Stimulated activated CD8-positive, alpha-beta memory T cell treated with anti-CD3 and anti-CD28 coated beads, Interleukin-7, amount 100 ng/mL, for 24 hours (primary cell): ENCODE results near the gene ABHD11.
"Not testable (repeated sequence)": the region's sequence is repeated elsewhere in the genome, so short reads cannot be mapped to it uniquely, and the experiment has no call there.

Experiments used
- DNase-seq: peaks from one replicate; pipeline ENCODE4 v3.0.0-alpha.2; 2020; ENCODE audit warnings: low read depth

Gene ABHD11, protein sequence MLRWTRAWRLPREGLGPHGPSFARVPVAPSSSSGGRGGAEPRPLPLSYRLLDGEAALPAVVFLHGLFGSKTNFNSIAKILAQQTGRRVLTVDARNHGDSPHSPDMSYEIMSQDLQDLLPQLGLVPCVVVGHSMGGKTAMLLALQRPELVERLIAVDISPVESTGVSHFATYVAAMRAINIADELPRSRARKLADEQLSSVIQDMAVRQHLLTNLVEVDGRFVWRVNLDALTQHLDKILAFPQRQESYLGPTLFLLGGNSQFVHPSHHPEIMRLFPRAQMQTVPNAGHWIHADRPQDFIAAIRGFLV

DNA sequence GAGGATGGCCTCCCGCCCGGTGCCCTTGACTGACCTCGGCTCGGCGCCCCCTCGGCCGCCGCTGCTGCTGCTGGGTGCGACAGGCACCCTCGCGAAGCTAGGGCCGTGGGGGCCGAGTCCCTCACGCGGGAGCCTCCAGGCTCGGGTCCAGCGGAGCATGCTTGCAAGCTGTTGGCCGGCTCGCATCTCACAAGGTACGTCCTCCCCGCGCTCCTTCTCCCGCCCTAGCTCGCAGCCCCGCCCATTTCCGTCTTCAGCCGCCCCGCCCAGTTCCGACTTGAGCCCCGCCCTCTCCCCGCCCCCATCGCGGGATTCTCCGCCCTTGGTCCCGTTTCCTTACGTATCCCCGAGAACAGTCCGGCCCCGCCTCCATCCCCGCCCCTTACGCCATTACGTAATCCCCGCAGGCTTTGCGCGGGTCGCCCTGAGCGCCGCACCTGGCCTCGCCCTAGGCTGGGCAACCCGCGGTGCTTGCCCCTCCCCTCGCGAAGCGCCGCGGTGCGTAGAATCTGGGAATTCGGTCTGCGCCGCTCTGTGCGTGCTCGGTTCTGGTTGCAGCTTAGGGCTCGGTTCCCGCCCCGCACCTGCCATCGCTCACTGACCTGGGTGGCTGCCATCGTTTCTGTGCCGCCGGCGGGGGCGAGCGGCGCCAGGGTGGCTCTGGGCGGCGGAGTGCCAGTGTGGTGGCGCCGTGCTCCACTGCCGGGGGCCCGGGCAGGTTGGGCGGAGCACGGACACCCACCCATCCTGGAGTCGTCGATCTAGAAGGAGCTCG, at the start of gene ABHD11:
ABHD11 (minus strand) TSS at position 191 of the 775 bp plus-strand sequence; CDS start at position 159, 32 bp downstream.
- peak; percentile 98 for DNase-seq

DNA sequence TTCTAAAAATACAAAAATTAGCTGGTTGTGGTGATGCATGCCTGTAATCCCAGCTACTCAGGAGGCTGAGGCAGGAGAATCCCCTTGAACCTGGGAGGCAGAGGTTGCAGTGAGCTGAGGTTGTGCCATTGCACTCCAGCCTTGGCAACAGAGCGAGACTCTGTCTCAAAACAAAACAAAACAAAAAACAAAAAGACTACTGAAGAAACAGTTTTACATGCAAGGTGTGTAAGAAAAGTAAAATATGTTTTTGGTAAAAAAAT, 49.1 kb upstream of the ABHD11 start:
- not testable (repeated sequence) for DNase-seq

DNA sequence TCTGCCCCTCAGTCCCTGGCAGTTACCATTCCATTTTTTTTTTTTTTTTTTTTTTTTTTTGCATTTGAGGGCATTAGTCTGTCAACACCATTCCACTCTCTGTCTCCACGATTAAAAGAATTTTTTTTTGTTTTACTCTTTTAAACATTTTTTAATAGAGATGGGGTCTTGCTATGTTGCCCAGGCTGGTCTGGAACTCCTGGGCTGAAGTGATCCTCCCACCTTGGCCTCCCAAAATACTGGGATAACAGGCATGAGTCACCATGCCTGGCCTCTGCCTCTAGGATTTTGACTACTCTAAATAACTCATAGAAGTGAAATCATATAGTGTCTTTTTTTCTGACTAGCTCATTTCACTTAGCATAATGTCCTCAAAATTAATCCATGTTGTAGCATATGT, 48.0 kb upstream of the ABHD11 start:
- DNase-seq, result no peak

DNA sequence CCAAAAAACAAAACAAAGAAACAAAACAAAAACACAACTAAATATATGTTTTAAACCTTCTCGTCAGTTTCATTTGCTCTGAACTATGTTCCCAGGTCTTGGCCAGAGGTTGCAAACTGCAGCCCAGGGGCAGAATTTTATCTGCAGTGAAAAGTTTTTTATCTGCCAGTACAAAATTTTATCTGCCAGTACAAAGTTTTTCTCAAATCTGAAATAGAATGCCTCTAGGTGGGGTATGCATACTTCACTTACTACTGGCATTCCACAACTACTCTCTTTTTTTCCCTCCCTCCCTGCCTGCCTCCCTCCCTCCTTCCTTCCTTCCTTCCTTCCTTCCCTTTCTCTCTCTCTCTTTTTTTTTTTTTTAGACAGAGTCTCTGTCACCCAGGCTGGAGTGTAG, 40.9 kb upstream of the ABHD11 start:
- DNase-seq, result no peak

DNA sequence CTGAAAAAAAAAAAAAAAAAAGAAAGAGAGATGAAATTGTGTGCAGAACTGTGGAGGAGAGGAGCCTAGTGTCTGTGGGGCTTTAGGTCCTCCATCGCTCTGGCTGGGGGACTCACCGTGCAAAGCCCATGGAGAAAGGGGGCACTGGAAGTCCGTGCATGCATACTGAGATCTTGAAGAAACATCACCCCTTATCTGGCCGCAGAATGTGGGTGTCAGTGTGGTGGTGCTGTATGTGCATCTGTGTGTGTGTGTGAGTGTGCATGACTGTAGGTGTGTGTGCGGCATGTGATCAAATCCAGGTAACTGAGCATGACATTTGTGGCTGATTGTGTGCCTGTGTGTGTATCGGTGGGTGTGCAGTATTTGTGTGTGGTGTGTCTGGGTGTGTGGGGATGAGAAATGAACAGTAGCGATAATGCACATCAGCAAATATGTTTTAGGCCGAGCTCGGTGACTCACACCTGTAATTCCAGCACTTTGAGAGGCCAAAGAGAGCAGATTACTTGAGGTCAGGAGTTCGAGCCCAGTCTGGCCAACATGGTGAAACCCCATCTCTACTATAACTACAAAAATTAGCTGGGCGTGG, 40.3 kb upstream of the ABHD11 start:
- DNase-seq, result no peak

DNA sequence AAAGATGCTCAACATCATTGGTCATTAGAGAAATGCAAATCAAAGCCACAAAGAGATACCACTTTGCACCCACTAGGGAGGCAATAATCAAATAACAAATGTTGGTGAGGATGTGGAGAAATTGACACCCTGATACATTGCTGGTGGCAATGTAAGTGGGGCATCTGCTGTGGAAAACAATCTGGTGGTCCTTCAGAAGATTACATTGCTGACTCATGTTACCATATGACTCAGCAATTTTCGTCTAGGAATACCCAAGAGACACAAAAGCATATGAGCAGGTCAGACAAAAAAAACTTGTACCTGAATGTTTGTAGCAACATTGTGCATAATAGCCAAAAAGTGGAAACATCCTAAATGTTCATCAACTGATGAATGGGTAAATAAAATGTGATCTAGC, 36.3 kb upstream of the ABHD11 start:
- no peak for DNase-seq

DNA sequence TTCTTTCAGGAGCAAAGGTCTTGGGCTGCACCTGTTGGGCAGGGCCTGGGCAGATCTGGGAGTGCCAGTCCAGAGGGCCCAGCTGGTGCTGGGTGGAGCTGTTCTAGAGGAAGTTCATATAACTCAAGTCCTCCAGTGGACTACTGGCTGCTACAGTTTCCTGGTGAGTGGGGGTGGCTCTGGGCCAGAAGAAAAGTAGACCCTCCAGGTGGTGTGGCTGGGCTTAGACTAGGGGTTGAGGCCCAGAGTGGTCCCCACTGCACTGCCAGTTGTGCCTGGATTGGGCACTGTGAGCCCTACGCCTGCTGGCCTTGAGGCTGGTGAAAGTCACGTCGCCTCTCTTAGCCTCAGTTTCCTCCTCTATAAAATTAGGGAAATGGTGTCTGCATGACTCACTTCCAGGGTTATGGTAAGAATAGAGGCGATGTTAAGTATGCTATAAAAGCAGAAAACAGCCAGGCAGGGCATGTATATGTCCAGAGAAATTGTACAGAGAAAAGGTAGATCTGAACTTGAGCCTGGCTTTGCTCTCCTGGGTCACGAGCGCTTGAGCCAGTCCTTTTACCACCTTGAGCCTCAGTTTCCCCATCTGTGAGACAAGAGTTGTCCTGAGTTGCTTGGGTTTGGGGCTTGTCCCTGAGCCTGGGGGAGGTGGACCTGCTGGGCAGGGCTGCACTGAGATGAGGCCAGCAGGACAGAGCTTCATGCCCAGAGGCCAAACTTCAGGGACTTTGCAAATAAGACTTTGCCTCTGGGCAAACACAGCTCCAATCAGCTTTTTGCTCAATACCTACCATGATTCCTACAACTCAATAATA, 35.3 kb upstream of the ABHD11 start:
- no peak for DNase-seq

DNA sequence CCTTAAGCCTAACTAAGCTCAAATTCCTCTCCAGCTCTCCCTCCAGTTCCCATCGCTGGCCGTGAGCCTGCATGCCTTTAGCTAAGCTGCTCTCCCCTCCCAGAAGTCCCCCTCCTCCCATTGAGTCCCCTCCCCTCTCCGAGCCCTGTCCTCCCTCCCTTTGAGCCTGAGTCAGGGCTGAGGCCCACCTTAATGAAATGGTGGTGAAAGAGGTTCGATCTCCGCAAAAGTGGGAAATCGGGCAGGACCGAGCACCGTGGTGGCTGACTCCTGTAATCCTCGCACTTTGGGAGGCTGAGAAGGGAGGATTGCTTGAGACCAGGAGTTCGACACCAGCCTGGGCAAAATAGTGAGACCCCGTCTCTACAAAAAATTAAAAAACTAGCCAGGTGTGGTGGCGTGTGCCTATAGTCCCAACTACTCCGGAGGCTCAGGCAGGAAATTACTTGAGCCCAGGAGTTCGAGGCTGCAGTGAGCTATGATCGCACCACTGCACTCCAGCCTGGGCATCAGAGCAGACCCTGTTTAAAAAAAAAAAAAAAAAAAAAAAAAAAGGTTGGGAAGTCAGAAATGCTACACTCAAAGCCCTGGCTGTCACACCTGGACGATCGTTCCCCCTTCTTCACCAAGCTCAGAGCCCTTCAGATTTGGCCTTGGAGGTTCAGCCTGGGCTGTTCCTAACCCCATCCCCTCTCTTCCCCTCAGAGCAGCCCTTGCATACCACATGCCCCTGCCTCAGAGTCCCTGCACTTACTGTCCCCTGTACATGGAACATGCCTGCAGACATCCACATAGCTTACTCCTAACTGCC, 32.5 kb upstream of the ABHD11 start:
- DNase-seq, result no peak

DNA sequence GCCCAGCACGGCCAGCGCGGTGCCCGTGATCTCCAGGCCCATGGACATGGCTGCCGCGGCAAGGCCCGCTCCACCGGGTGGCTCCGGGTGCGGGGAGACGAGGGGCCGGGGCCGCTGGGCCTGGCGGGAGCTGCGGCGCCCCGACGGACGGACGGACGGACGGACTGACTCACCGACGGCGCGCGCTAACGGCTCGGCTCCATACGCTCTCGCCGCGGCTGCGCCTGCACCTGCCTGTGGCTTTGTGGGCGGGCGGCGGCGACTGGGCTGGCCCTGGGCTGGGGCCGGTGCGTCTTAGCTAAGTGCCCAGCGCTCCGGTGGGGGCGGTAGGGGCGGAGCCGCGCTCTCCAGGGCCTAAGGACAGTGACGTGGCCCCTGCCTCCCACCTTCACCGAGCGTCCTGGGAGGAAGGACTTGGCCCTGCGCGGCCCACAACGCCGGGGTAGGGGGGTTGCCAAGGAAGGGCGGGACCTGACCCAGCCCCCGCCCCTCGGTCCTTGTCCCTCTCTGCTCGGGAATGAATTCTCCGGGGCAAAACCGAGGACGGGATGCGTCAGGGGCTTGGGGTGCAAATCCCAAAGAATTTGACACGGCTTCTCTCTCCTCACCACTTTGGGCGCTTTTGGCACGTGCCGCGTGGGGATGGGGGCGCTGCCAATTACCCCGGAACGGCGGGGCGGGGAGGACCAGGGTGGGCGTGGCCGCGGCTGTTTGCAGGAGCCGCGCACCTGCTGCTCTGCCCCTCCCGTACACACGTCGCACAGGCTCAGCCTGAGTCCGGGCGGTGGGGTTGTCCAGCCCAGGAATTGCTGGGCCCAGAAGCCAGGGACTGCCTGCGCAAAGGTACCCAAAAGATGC, 31.6 kb upstream of the ABHD11 start, which contains the start of gene CLDN3:
CLDN3 (minus strand) TSS at position 269 of the 858 bp plus-strand sequence; CDS start at position 48, 221 bp downstream.
- DNase-seq, result no peak

DNA sequence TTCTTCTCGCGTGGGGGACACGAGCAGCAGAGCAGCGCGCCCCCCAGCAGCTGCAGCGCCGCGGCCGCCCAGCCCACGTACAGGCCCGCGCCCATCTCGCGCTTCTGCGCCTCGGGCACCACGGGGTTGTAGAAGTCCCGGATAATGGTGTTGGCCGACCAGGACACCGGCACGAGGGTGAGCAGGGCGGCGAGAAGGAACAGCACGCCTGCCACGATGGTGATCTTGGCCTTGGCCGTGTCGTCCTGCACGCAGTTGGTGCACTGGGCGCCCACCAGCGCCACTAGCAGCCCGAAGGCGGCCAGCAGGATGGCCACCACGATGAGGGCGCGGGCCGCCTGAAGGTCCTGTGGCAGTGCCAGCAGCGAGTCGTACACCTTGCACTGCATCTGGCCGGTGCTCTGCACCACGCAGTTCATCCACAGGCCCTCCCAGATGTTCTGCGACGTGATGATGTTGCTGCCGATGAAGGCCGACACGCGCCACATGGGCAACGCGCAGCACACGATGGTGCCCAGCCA, 30.9 kb upstream of the ABHD11 start:
- no peak for DNase-seq

DNA sequence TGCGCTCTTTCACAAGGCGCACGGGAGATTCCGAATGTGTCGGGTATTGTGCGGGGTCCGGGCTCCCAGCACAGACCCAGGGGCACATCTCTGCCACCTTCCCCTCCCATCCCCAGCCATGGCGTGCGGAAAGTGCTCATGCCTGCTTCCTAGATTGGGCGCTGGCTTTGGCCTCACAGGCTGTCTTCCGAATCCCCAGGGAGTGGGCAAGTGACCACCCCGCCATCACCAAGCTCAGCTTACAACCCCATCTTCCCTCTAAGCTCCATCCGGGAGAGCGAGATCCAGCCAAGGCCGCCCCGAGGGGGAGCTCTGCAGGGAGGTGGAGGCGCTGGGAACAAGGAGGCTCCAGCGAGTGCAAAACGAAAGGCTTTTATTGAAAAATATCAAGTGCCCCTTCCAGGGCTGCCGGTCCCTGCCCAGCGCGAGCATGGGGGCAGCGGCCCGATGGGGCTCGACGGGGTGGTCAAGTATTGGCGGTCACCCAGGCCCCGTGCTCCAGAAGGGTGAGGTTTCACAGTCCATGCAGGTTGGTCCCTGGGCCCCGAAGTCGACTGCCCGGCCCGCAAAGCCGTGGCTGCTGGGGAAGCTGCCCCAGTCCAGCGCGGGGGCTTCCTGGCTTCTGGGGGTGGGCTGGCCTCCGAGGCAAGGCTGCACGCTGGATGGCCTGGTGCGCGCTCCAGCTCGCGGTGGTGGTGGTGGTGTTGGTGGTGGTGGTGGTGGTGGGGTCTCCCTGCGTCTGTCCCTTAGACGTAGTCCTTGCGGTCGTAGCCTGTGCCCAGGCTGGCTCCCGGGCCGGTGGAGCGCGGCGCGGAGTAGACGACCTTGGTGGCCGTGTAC, 30.3 kb upstream of the ABHD11 start:
- DNase-seq, result no peak

DNA sequence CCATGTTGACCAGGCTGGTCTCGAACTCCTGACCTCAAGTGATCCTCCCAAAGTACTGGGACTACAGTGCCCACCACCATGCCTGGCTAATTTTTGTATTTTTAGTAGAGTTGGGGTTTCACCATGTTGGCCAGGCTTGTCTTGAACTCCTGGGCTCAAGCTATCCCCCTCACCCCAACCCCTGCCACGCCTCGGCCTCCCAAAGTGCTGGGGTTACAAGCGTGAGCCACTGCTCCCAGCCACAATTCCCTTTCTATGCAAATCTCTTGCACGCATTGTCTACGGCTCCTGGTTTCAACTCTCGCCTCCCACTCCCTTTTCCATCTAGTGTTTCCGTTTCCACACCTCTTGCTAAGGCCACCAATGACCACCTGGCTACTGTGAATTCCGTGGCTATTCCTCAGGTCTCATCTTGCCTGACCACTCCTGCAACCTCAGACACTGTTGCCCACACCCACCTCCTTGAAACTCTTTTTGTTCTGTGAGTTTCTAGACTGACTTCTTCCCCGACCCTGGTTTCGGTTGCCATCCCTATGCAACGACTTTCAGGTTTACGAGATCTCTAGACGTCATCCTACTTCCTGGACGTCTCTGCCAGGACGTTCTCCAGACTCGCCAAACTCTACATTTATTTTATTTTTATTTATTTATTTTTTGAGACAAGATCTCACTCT, 28.1 kb upstream of the ABHD11 start:
- DNase-seq, result no peak

DNA sequence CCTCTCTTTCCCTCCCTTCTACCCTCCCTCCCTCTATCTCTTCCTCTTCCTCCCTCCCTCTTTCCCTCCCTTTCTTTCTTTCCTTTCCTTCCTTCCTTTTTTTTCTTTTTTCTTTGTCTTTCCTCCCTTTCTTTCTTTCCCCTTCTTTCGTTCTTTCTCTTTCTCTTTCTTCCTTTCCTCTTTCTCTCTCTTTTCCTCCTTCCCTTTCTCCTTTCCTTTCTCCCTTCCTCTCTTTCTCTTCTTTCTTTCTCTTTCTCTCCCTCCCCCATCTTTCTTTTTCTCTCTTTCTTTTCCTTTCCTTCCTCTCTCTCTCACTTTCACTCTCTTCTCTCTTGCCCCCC, 24.0 kb upstream of the ABHD11 start:
- DNase-seq, result no peak

DNA sequence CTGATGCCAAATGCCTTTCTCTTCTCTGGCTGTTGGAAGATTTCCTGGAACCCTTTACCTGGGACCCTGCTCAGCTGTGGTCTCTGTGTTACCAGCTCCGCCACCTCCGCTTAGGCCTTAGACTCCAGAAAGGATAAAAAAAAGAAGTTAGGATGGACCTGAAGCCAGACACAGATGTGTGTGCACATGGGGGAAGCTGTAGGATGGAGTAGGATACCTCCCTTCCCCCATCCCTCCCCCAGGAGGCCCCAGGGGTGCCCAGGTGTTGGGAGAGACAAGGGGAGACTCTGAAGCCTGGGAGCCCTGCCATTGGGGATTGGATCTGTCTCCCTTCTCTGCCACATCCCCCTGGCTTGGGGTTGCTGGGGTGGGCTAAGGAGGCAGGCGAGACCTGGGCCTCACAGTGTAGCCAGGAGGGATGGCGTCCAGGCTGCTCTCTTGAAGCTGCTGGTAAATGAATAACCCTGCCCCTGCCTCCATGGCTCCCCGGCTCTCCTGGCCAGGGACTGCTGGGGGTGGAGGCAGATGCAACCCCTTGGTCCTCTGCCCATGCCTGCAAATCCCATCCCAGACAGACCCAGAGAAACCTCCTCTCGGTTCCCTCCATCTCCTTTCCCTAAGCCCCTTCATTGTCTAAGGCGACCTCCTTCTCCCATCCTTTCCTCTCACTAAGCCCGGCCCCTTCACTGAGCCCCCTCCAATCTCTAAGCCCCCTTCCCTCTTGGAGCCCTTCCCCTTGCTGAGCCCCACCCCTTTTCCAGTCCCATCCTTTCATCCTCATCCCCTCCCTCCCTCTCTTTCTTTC, 23.5 kb upstream of the ABHD11 start:
- DNase-seq, result no peak

DNA sequence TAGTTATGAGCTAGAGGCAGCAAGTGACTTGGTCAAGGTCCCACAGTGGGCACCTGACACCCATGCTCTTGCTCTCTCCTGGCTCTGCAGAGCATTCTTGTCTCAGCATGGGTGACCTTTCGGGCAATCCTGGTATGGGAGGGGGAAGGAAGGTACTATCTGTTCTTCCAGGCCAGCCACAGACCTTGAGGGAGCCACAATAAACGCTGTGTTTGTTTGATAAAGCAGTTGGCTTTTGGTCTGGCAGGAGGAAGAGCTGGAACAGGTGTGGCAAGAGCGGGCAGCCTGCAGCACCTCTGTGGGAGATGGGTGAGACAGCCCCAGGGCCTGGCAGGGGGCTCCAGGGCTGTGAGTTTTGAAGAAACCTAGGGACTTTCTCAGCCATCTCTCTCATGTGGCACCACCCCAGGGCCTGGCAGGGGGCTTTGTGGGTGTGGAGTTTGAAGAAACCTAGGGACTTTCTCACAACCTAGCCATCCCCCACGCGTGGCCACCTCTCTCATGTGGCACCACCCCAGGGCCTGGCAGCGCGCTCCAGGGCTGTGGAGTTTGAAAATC, 20.1 kb upstream of the ABHD11 start:
- no peak for DNase-seq

DNA sequence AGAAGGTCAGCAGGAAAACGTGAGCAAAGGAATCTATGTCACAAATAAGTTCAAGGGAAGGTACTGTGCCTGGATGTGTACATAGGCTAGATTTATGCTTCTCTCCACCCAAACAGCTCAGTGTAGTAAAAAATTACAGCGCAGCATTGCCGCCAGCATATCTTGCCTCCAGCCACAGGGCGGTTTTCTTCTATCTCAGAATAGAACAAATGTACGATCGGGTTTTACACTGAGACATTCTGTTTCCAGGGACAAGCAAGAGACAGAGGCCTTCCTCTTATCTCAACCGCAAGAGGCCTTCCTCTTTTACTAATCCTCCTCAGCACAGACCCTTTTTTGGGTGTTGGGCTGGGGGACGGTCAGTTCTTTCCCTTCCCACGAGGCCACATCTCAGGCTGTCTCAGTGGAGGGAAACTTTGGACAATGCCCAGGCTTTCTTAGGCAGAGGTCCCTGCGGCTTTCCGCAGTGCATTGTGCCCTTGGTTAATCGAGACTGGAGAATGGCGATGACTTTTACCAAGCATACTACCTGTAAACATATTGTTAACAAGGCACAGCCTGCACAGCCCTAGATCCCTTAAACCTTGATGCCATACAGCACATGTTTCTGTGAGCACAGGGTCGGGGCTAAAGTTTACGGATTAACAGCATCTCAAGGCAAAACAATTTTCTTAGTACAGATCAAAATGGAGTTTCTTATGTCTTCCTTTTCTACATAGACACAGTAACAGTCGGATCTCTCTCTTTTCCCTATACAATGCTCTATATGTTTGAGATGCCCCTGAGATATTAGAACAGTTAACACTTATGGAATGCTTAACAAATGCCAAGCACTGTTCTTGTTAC, 11.6 kb upstream of the ABHD11 start:
- no peak for DNase-seq

DNA sequence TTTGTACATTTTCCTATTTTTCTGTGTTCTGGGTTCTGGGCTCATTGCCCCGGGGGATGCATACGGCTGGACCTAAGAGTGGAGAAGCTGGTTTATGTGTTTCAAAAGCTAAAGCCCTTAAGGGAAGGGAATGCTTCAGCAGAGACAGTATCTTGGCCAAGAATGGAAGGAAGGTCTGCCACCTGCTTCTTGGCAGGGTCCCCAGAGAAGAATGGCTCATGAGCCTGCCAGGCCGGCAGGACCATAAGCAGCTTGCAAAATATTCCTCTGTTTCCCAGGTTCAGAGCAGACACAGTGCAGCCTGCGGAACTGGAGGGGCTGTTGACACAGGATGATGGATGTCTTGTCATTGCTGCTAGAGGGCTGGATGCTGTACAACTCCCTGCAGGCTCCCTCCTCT, 7.8 kb upstream of the ABHD11 start:
- DNase-seq, result no peak
